Right lobe of liver (tissue), 4 donors: Measurements from ENCODE around the gene SLC6A11.

Experiments
- POLR2A ChIP-seq: fragments of 450-650 bp; IDR thresholded peaks from one replicate; pipeline ENCODE4 v1.6.1; 2017; ENCODE audit warnings: antibody characterized with exemption, mild to moderate bottlenecking
- TF ChIP-seq, protein P1 (sequence below), 4 donors: fragments of 200-600 bp in 3 of 4; fragments of 450-650 bp in 1 of 4; IDR thresholded peaks; one replicate each; pipeline versions ENCODE4 v1.5.1 to v1.8.0; 2016 to 2022; ENCODE audit warnings: antibody characterized with exemption in 4 of 4, mild to moderate bottlenecking in 2 of 4
- donor health status: DM: no; HTN: no; CAD: no.
- donor health status: DM: no; HTN: no; CAD: no.
- donor health status: DM: no; HTN: yes; CAD: no.

GRCh38 chr3:10876661-10877060 is 60.6 kb downstream of the SLC6A11 start:
- TF ChIP-seq POLR2A: no peak
- TF ChIP-seq, protein P1, sequence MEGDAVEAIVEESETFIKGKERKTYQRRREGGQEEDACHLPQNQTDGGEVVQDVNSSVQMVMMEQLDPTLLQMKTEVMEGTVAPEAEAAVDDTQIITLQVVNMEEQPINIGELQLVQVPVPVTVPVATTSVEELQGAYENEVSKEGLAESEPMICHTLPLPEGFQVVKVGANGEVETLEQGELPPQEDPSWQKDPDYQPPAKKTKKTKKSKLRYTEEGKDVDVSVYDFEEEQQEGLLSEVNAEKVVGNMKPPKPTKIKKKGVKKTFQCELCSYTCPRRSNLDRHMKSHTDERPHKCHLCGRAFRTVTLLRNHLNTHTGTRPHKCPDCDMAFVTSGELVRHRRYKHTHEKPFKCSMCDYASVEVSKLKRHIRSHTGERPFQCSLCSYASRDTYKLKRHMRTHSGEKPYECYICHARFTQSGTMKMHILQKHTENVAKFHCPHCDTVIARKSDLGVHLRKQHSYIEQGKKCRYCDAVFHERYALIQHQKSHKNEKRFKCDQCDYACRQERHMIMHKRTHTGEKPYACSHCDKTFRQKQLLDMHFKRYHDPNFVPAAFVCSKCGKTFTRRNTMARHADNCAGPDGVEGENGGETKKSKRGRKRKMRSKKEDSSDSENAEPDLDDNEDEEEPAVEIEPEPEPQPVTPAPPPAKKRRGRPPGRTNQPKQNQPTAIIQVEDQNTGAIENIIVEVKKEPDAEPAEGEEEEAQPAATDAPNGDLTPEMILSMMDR (IDR thresholded peaks at IDR 0.05): no peak
